Measurements from ENCODE around the gene PSMD2. TPM values are rescaled to one million over a fixed set of nuclear protein-coding genes. Genes with fewer than 3 reads are reported as not detected.

PSMD2 gene
- total and polyA plus RNA-seq, 2 donors (not counting 3 experiments of a cell fraction or from before 2014, with no cell fraction given): 414 to 435 TPM

DNA sequence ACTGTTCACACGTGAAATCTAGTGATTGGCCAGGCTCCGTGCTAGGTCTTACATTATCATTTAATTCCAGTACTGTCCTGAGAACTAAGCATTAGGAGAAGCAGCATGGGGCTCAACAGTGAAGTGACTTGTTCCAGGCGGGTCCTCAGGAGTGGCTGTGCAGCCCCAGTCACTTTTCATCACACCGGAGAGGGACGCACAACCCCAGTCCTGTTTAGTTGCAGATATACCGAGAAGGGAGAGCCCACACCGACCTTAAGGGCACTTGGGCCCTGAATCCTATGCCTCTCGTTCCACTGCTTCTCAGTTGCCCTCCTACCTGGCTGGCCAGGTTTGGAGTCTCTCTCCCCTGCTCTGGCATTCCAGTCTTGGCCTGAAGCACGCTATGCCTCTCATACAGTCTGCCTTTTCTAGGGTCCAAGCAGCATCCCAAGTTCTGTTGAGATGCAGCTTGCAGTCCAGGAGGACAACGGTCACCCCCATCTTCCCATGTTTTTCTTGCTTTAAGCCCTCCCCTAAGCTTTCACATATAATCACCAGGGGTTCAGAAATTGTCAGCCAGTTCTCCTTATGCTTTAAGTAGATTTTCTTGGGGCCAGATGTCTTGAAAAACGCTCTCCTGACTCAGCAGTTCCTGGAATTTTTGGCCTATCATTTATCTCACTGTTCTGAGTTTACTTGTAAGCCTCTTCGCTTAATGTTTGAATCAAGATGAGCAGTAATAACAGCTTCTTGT, 48.4 kb downstream of the PSMD2 start:
- H3K4me1 ChIP-seq (ENCODE audit: control insufficient read depth, extremely low read depth, insufficient read depth, low read length): no peaks in the 10 kb centered on the region
- no peak overlapping the region for H3K4me3 ChIP-seq (replicated peaks in 1 of 3; ENCODE audit: insufficient read depth in 1 of 3, low read depth in 1 of 3, low read length in 3 of 3)
- H4K20me1 ChIP-seq (replicated peaks; ENCODE audit: control insufficient read depth, extremely low read depth, insufficient read depth, low read length): no peaks in the 10 kb centered on the region
- H3K9me1 ChIP-seq (replicated peaks; ENCODE audit: control insufficient read depth, extremely low read depth, insufficient read depth, low read length): no peaks in the 10 kb centered on the region
- no peak for TF ChIP-seq POLR2A (IDR thresholded peaks at IDR 0.05; ENCODE audit: low read depth, low read length)
- TF ChIP-seq, protein P1, sequence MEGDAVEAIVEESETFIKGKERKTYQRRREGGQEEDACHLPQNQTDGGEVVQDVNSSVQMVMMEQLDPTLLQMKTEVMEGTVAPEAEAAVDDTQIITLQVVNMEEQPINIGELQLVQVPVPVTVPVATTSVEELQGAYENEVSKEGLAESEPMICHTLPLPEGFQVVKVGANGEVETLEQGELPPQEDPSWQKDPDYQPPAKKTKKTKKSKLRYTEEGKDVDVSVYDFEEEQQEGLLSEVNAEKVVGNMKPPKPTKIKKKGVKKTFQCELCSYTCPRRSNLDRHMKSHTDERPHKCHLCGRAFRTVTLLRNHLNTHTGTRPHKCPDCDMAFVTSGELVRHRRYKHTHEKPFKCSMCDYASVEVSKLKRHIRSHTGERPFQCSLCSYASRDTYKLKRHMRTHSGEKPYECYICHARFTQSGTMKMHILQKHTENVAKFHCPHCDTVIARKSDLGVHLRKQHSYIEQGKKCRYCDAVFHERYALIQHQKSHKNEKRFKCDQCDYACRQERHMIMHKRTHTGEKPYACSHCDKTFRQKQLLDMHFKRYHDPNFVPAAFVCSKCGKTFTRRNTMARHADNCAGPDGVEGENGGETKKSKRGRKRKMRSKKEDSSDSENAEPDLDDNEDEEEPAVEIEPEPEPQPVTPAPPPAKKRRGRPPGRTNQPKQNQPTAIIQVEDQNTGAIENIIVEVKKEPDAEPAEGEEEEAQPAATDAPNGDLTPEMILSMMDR (IDR thresholded peaks at IDR 0.05; ENCODE audit: extremely low read depth in 1 of 2, insufficient read depth in 1 of 2, low read depth in 1 of 2, low read length in 2 of 2): no peak
- TF ChIP-seq EZH2 (IDR thresholded peaks at IDR 0.05; ENCODE audit: borderline replicate concordance, low read depth, low read length, severe bottlenecking): no peak
- TF ChIP-seq, protein P2, sequence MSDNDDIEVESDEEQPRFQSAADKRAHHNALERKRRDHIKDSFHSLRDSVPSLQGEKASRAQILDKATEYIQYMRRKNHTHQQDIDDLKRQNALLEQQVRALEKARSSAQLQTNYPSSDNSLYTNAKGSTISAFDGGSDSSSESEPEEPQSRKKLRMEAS (IDR thresholded peaks at IDR 0.05; ENCODE audit: insufficient read depth, insufficient read length): no peak
- TF ChIP-seq MYC (IDR thresholded peaks at IDR 0.05; ENCODE audit: low read depth, low read length): no peak
- no peak for TF ChIP-seq POLR2AphosphoS5 (IDR thresholded peaks at IDR 0.05; ENCODE audit: insufficient read depth, low read depth, low read length)
- TF ChIP-seq FOS (IDR thresholded peaks at IDR 0.05; ENCODE audit: borderline replicate concordance, insufficient read depth, low read length): no peak
- no peak for TF ChIP-seq GATA2 (IDR thresholded peaks at IDR 0.05; ENCODE audit: insufficient read depth, insufficient read length, low read depth, low read length)
- TF ChIP-seq JUN (IDR thresholded peaks at IDR 0.05; ENCODE audit: borderline replicate concordance, insufficient read depth, insufficient read length, low read depth): no peak
- no peak overlapping the region for H2AFZ ChIP-seq (ENCODE audit: low read depth, low read length)
- ChIA-PET POLR2A (no interaction called here), CTCF (interaction anchor here (1.0 to 1.4 kb wide), 2 partner anchors 9 to 24 kb away, joined by 3 to 5 read pairs; no protein-coding TSS in a partner anchor)
- dilution Hi-C loops (cut with MboI; ENCODE audit: extremely low pct_ligation_motif_present, low sequenced_read_pairs): no loop called here
- FAIRE-seq (no peak), DNase-seq (ENCODE audit: low read depth, low spot score) (no peak)
- no peaks in the 10 kb centered on the region for H3K79me2 ChIP-seq (ENCODE audit: control insufficient read depth, insufficient read depth, low read length)
- H3K27ac ChIP-seq (ENCODE audit: insufficient read depth, low read depth, low read length): no peak overlapping the region
- intact Hi-C loops (cut with micrococcal nuclease): no loop called here
- no peaks in the 10 kb centered on the region for H3K27me3 ChIP-seq (ENCODE audit: control insufficient read depth in 2 of 2, insufficient read depth in 2 of 2, low read length in 2 of 2)
- H3K9me3 ChIP-seq (replicated peaks; ENCODE audit: control insufficient read depth, insufficient read depth, low read length): no peaks in the 10 kb centered on the region
- H3K36me3 ChIP-seq (ENCODE audit: control insufficient read depth in 2 of 2, extremely low read depth in 1 of 2, insufficient read depth in 2 of 2, low read length in 2 of 2): peaks cover 6 to 22% of the 10 kb centered on the region in 2 experiments
- H3K9ac ChIP-seq (replicated peaks; ENCODE audit: extremely low read depth, insufficient read depth, low read length): no peak overlapping the region
- H3K4me2 ChIP-seq (ENCODE audit: insufficient read depth, low read length): no peak overlapping the region
- BruUV-seq (replicated peaks): no TSS peak

All from endothelial cell of umbilical vein (primary cell).